Muscle of back (tissue), 11 donors: ENCODE results near the gene ESRRA. TPM values are rescaled to one million over a fixed set of nuclear protein-coding genes. Genes with fewer than 3 reads are reported as not detected.

ENCODE experiments used
- DNase-seq, 3 donors: peaks; one replicate each; pipeline versions ENCODE4 v3.0.0 to v3.0.0-alpha.2; 2013
- polyA plus RNA-seq, 10 donors: library from polyadenylated mRNA; unstranded; fragments of 120-200 nt; gene quantifications; one replicate each; pipeline ENCODE4 v1.2.1, GENCODE V29; 2013; ENCODE audit not compliant: insufficient read length in 10 of 10

Gene ESRRA
- polyA plus RNA-seq, 10 donors: 20.4 to 31.5 (median 24.5) TPM

GRCh38 chr11:64290352-64291261, 14.7 kb upstream of the ESRRA start:
- DNase-seq: no peak

GRCh38 chr11:64291262-64291751, 14.0 kb upstream of the ESRRA start, which contains the start of gene KCNK4:
Gene KCNK4 (plus strand): TSS chr11:64291302. CDS start chr11:64293019, 1,717 bp downstream.
- DNase-seq: no peak

DNA sequence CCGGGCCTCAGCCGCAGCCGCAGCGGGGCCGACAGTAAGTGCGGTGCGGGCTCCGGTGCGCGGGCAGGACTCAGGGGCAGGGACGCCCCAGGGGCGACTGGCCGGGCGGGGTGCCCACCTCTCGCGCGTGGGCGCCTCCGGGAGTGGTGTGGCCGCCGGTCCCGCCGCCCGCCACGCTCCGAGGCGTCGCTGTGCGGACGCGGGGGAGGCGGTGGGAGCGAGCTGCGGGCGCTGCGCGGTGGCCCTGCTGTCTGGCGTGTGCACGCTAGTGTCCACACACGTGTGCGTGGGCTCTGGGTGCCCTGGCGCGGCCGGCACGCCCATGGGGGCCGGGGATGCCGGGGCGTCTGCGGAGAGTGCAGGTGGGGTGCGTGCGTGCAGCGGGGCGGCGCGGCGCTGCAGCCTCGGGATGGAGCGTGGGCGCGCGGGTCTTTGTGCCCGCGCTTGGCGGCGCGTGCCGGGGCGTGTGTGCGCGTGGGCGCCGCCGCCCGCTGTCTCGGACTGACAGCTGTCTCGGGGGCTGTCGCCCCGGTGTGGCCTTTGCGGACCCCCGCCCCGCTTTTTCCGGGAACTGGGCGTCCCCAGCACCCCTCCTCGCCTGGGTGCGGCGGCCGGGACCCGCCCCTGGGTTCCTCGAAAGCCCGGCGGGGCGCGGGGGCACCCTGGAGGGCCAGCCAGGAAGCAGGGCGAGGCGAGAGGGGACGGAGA, 13.4 kb upstream of the ESRRA start:
- no peak for DNase-seq

- no peak for DNase-seq
These were observed 12.7 kb upstream of the ESRRA start for GRCh38 chr11:64292460-64293254.

- DNase-seq: no peak
These were observed 10.6 kb upstream of the ESRRA start for GRCh38 chr11:64294774-64295173.

DNA sequence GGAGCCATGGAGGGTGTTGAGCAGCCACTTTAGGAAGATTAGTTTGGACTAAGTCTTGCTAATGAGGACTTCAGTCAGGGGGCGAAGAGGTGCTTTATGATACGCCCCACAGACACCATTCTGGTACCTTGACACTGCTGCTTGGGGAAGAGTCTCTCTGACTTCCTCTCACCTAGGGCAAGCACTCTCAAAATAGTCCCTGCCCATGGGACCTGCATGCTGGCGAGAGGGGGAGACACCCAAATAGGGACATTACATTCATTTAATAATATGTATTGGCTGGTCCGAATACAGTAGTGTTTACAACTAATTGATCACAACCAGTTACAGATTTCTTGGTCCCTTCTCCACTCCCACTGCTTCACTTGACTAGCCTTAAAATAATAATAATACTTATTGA, 9.6 kb upstream of the ESRRA start:
- no peak for DNase-seq

DNA sequence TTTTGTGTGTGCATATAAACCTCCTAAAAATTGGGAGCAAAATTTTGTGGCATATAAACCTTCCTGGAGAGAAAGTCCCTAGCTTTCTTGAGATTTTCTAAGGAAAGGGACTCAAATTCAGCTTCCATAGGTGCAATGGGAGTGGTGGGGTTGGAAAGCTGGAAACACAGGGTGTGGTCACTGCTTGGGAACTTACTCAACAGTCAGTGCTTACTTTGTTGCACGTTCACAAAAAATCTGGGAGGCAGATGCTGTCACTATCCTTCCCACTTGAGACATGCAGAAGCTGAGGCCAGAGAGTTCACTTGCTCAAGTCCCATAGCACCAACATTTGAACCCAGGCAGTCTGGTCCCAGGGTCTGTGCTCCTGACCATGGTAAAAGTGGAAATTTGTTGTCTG, 9.1 kb upstream of the ESRRA start:
- no peak for DNase-seq

DNA sequence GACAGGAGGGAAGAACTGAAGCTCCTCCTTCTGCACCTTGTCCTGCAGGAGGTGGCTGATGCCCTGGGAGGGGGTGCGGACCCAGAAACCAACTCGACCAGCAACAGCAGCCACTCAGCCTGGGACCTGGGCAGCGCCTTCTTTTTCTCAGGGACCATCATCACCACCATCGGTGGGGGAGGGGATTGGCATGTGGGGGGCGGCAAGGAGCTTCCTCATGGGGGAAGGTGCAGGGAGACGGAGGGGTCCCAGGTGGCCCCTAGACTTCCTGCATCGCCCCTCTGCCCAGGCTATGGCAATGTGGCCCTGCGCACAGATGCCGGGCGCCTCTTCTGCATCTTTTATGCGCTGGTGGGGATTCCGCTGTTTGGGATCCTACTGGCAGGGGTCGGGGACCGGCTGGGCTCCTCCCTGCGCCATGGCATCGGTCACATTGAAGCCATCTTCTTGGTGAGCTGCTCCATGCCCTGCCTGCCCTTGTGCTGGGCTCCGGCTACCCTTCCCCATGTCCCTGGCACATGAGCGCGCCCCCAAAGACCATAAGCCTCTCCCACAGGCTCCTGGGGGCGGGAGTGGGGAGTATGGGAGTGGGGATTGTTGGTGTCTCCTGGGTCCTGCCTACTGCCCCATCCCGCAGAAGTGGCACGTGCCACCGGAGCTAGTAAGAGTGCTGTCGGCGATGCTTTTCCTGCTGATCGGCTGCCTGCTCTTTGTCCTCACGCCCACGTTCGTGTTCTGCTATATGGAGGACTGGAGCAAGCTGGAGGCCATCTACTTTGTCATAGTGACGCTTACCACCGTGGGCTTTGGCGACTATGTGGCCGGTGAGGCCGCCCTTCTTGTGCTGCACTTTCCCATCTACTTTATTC, 8.3 kb upstream of the ESRRA start:
- DNase-seq: no peak

DNA sequence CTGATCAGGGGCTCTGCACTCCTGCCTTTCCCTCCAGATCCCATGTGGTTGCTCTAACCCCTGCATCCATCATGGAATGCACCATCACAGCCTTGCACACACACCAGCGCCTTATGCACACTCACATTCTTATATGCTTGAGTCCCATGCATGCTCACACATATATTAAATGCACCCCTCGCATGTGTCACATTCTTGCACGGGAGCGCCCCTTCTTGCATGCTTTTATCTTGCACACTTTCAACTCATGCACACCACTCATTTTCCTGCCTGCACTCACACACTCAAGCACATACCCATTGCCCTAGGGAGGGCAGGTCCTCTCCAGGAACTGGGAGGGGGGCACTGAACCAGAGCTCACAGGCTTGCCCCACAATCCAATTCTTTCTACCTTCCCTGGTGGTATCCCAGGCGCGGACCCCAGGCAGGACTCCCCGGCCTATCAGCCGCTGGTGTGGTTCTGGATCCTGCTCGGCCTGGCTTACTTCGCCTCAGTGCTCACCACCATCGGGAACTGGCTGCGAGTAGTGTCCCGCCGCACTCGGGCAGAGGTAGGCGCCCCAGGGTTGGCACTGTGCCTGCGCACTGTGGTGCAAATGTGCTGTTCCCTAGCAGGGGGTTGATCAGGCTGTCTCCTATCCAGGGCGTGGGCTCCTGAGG, 7.5 kb upstream of the ESRRA start:
- DNase-seq: no peak

GRCh38 chr11:64298966-64299846, 6.1 kb upstream of the ESRRA start:
- peak; percentile 33 to 76 (median 42) for DNase-seq

DNA sequence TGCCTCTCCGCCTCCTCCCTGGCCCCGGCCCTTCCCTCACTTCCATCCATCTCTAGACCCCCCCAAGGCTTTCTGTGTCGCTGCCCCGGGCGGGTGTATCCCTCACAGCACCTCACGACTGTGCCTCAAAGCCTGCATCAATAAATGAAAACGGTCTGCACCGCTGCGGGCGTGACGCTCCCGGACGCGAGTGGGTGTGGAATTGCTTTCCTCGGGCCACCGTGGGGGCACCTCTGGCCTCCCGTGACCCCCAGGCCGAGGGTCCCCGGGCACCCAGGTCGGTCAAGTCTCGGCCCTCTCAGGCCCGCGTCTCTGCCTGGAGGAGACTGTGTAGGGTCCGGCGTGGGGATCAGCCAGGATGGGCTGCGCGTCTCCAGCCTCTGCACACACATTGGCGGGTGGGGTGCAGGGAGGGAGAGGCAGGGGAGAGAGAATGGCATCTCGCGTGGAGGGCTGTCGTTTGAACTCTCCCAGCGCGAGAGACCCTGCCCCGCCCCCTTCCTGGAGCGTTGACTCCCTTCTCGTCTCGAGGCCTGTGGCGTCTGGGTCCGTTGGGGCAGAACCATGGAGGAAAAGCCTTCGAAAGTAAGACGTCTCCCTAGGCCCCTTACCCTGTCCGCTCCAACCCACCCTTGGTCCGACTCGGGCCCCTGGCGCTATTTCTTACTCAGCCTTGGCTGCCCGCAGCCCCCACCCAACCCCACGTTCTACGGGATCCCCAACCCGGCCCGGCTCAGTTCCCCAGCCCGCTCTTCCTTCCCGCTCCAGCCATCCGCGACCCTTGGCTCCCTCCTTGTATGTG, 5.3 kb upstream of the ESRRA start, which contains the start of gene CATSPERZ:
TSS of gene CATSPERZ (plus strand) at position 512 of the 802 bp plus-strand sequence. CDS start at position 565, 53 bp downstream.
- DNase-seq: no peak

- DNase-seq: no peak
These were observed 2.0 kb upstream of the ESRRA start for GRCh38 chr11:64303109-64304031.

DNA sequence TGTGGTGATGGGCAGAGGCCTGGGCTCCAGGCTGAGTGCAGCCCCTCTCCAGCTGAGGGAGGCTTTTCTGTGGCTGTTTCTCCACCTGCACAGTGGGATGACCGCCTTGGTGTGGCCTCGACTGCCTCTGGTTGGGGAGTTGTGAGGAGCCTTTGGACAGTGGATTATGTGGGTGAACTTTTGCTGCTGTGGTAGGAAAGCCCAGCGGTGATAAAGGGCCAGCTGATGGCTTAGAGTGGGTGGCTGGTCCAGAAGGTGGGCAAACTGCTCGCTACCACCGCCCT, 1.4 kb upstream of the ESRRA start:
- DNase-seq: no peak

- peak; percentile 81 to 92 (median 88) for DNase-seq
These were observed 830 bp upstream of the ESRRA start for GRCh38 chr11:64304316-64305072.

- peak; percentile 20 to 68 (median 32) for DNase-seq
These were observed 603 bp downstream of the ESRRA start for GRCh38 chr11:64305691-64306562.

GRCh38 chr11:64306563-64306875, 1.2 kb downstream of the ESRRA start:
- no peak for DNase-seq
